KMS-11 (cell line): ENCODE data around the gene ADSL.

Experiments used
- H2AFZ ChIP-seq: fragments of 200-600 bp; sonication (generic); 2 replicates; pipeline ENCODE4 v1.6.1; 2016; ENCODE audit warnings: antibody characterized with exemption, mixed run types, low read depth
- H3K27ac ChIP-seq: fragments of 200-600 bp; sonication (generic); 2 replicates; pipeline ENCODE4 v1.6.1; 2016; ENCODE audit warnings: mild to moderate bottlenecking, mixed run types
- H3K27me3 ChIP-seq: fragments of 200-600 bp; sonication (generic); 2 replicates; pipeline ENCODE4 v1.6.1; 2017; ENCODE audit warnings: mild to moderate bottlenecking, low read depth, mixed run types, moderate library complexity; ENCODE audit not compliant: insufficient read depth
- H3K36me3 ChIP-seq: fragments of 200-600 bp; sonication (generic); 2 replicates; pipeline ENCODE4 v1.6.1; 2017; ENCODE audit warnings: mild to moderate bottlenecking, mixed run types; ENCODE audit not compliant: insufficient read depth
- H3K4me1 ChIP-seq: fragments of 200-600 bp; sonication (generic); 2 replicates; pipeline ENCODE4 v1.6.1; 2016; ENCODE audit warnings: mild to moderate bottlenecking, low read depth, mixed run types; ENCODE audit not compliant: poor library complexity, severe bottlenecking
- H3K4me2 ChIP-seq: fragments of 200-600 bp; sonication (generic); 2 replicates; pipeline ENCODE4 v1.7.0; 2016; ENCODE audit warnings: mild to moderate bottlenecking, mixed run types
- H3K4me3 ChIP-seq: fragments of 200-600 bp; sonication (generic); IDR thresholded peaks from 2 replicates; pipeline ENCODE4 v1.6.1; 2017; ENCODE audit warnings: low read depth, low read length, mixed read lengths; ENCODE audit not compliant: insufficient read depth
- H3K79me2 ChIP-seq: fragments of 200-600 bp; sonication (generic); 2 replicates; pipeline ENCODE4 v1.6.1; 2016; ENCODE audit warnings: low read depth, mixed run types; ENCODE audit not compliant: insufficient read depth
- H3K9ac ChIP-seq: fragments of 200-600 bp; sonication (generic); 2 replicates; pipeline ENCODE4 v1.6.1; 2016; ENCODE audit warnings: mild to moderate bottlenecking, mixed run types
- H4K20me1 ChIP-seq: fragments of 200-600 bp; sonication (generic); 2 replicates; pipeline ENCODE4 v1.6.1; 2016; ENCODE audit warnings: mild to moderate bottlenecking, mixed run types; ENCODE audit not compliant: insufficient read depth
- TF ChIP-seq, protein P1 (sequence below): fragments of 200-600 bp; sonication (generic); conservative IDR thresholded peaks from 2 replicates; pipeline ENCODE4 v1.6.1; 2017; ENCODE audit warnings: low read depth, mild to moderate bottlenecking, antibody characterized with exemption, low read length, moderate library complexity, mixed read lengths

The ADSL gene

GRCh38 chr22:40332319-40332781 lies 13.9 kb upstream of the ADSL start:
- no peaks in the 10 kb centered on the region for H4K20me1 ChIP-seq
- no peak overlapping the region for H3K4me2 ChIP-seq
- H3K4me3 ChIP-seq = no peak overlapping the region
- TF ChIP-seq, protein P1, sequence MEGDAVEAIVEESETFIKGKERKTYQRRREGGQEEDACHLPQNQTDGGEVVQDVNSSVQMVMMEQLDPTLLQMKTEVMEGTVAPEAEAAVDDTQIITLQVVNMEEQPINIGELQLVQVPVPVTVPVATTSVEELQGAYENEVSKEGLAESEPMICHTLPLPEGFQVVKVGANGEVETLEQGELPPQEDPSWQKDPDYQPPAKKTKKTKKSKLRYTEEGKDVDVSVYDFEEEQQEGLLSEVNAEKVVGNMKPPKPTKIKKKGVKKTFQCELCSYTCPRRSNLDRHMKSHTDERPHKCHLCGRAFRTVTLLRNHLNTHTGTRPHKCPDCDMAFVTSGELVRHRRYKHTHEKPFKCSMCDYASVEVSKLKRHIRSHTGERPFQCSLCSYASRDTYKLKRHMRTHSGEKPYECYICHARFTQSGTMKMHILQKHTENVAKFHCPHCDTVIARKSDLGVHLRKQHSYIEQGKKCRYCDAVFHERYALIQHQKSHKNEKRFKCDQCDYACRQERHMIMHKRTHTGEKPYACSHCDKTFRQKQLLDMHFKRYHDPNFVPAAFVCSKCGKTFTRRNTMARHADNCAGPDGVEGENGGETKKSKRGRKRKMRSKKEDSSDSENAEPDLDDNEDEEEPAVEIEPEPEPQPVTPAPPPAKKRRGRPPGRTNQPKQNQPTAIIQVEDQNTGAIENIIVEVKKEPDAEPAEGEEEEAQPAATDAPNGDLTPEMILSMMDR = no peak
- no peaks in the 10 kb centered on the region for H3K27me3 ChIP-seq
- H2AFZ ChIP-seq = no peak overlapping the region
- H3K4me1 ChIP-seq = no peaks in the 10 kb centered on the region
- no peaks in the 10 kb centered on the region for H3K36me3 ChIP-seq
- H3K27ac ChIP-seq = no peak overlapping the region
- H3K9ac ChIP-seq = no peak overlapping the region
- H3K79me2 ChIP-seq = no peaks in the 10 kb centered on the region

DNA sequence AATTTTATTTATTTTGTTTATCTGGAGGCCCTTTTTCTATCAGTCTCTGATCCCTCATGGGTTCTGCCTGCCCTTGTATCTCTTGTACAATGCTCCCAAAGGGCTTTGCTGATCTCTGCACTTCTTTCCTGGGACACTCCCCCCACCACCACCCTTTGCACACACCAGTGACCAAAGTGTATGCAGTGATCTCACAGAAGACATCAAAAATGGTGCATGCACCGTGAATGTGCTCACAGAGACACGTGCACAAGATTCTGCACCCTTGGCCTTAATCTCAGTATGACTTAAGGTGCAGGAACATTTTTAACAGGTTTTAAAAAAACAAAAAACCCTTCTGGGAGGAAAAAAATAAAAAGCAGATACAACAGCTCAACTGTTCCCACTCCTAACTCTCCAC lies 12.2 kb upstream of the ADSL start:
- no peak overlapping the region for H3K4me2 ChIP-seq
- no peaks in the 10 kb centered on the region for H3K79me2 ChIP-seq
- no peak overlapping the region for H3K4me3 ChIP-seq
- no peaks in the 10 kb centered on the region for H3K27me3 ChIP-seq
- no peaks in the 10 kb centered on the region for H3K4me1 ChIP-seq
- no peak overlapping the region for H3K9ac ChIP-seq
- H3K36me3 ChIP-seq = no peaks in the 10 kb centered on the region
- H4K20me1 ChIP-seq = no peaks in the 10 kb centered on the region
- TF ChIP-seq, protein P1 = no peak
- no peak overlapping the region for H2AFZ ChIP-seq
- H3K27ac ChIP-seq = no peak overlapping the region

- Histone ChIP-seq H2AFZ (no peak overlapping the region), H3K36me3 (no peaks in the 10 kb centered on the region), H3K27me3 (no peaks in the 10 kb centered on the region), H3K79me2 (no peaks in the 10 kb centered on the region), H3K4me3 (no peak overlapping the region), H3K4me1 (no peaks in the 10 kb centered on the region), H3K27ac (no peak overlapping the region), H3K4me2 (no peak overlapping the region), H3K9ac (no peak overlapping the region), H4K20me1 (no peaks in the 10 kb centered on the region)
- TF ChIP-seq, protein P1 = no peak
Observed at GRCh38 chr22:40334899-40335298, 11.4 kb upstream of the ADSL start.

DNA sequence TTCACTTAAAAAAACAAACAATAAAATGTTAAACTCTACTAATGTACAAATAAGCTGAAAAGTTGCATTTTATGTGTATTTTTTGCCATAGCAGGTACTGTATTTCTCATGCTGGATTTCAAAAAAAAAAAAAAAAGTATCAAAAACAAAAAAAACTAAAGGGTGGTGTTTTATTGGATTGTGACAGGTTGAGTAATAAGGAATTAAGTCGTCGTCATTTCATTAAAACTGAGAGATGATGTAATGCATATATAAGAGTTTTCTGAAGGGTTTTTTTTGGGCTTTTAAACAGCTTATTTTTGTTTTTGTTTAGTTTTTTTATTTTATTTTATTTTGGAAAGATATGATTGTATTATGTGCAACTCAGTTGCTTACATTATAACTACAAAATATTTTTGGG lies 10.9 kb upstream of the ADSL start:
- TF ChIP-seq, protein P1 = no peak
- H2AFZ ChIP-seq = no peak overlapping the region

More for the DNA sequence above, 10.9 kb upstream of the ADSL start:
- no peaks in the 10 kb centered on the region for H3K27me3 ChIP-seq
- H3K4me3 ChIP-seq = no peak overlapping the region
- H3K4me2 ChIP-seq = no peak overlapping the region
- no peaks in the 10 kb centered on the region for H3K79me2 ChIP-seq
- H3K9ac ChIP-seq = no peak overlapping the region
- no peak overlapping the region for H3K27ac ChIP-seq
- no peaks in the 10 kb centered on the region for H4K20me1 ChIP-seq
- no peaks in the 10 kb centered on the region for H3K36me3 ChIP-seq
- H3K4me1 ChIP-seq = no peaks in the 10 kb centered on the region
